Omental fat pad (tissue), 4 donors: ENCODE results near the gene ITGA1. TPM values are rescaled to one million over a fixed set of nuclear protein-coding genes. Genes with fewer than 3 reads are reported as not detected.

ENCODE experiments used
- ATAC-seq: fragments of 150-250 bp; one replicate; pipeline ENCODE4 v1.9.1; 2016; ENCODE audit warnings: mild to moderate bottlenecking, moderate library complexity; ENCODE audit not compliant: low FRiP score
- DNase-seq: peaks from one replicate; pipeline ENCODE4 v3.0.0-alpha.2; 2019; ENCODE audit warnings: low spot score
- CTCF ChIP-seq, 3 donors: fragments of 450-650 bp; IDR thresholded peaks; one replicate each; pipeline ENCODE4 v1.5.1; 2016 to 2017; ENCODE audit warnings: antibody characterized with exemption in 3 of 3, mild to moderate bottlenecking in 3 of 3, moderate library complexity in 2 of 3
- total RNA-seq, 4 donors: library from RNA; depleted of rRNA; stranded (reverse); fragments of >200 nt; gene quantifications; one replicate each; pipeline ENCODE4 v1.1.0, GENCODE V29; 2016

ITGA1 gene
- total RNA-seq, 4 donors from 2014 or later = 23.0 to 181 (median 55.0) TPM

DNA sequence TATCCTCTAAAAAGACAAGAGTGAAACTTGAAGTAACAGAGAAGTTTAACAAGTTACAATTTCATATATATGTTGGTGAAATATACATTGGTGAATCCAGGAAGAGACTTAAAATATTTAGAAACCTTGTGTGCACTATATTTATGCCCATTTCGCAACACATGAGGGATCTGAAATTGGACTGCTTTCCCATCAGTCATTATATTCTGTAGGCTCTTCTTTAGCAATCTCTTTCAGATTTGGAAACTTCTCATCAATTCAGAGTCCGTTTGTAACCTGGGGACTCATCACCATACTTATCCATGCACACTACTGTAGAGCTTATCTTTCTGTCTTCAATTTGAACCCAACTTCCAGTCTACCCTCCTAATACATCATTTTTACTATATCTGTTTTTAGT is 2.1 kb downstream of the ITGA1 start:
- TF ChIP-seq CTCF (IDR thresholded peaks at IDR 0.05) = no peak
- no peak for ATAC-seq
- no peak for DNase-seq

DNA sequence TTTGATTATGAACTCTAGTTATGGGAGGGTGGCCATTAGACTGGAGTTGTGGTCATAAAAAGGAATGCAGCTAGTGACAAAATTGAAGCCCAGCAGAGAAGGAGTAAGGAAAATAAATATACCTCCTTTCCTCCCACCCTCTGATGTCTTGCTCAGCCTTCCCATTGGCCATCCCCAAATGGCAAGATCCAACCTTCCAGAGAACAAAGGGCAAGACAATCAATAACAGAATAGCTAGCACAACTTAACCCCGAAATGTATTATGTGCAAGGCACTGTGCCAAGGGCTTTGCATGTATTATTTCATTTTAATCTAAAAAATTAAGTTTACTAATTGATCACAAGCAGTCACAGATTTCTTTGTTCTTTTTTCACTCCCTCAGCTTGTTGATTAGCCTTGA is 3.6 kb downstream of the ITGA1 start:
- ATAC-seq (no peak), DNase-seq (no peak)
- no peak for TF ChIP-seq CTCF (IDR thresholded peaks at IDR 0.05)

DNA sequence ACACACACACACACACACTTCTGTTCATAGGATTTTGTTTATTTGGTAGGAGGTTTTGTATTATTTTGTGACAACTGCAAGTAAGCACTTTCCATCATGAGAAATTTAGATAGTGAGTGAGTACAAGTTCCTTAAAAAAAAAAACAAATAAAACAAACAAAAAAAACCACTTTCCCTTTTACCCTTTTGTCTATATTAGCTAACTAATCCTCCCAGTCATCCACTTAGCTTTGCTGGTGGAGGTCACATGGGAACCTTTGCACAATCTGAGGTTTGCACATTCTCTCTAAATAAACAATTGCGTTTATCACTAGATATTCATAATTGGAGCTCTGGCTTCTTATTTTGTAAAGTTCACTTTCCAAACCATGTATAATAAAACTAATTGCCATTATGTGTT is 6.8 kb downstream of the ITGA1 start:
- no peak for DNase-seq
- no peak for TF ChIP-seq CTCF (IDR thresholded peaks at IDR 0.05)
- ATAC-seq = no peak

DNA sequence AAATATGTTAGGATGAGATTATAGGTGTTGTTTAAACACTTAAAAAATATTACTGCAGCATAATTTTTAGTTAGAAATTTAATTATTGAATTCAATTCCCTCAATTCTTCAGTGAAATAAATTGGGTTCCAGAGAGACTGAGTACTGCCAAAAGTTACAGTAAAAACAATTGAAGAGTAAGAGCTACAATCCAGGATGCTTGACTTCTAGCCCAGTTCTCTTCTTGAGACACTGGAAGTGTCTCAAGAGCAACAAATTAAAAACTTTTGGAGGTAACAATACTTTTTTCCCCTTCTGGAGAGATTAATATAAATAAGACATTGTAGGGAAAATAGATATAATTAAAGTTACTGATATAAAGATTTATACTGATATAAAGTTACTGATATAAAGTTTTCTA is 8.3 kb downstream of the ITGA1 start:
- no peak for TF ChIP-seq CTCF (IDR thresholded peaks at IDR 0.05)
- DNase-seq = no peak
- no peak for ATAC-seq

DNA sequence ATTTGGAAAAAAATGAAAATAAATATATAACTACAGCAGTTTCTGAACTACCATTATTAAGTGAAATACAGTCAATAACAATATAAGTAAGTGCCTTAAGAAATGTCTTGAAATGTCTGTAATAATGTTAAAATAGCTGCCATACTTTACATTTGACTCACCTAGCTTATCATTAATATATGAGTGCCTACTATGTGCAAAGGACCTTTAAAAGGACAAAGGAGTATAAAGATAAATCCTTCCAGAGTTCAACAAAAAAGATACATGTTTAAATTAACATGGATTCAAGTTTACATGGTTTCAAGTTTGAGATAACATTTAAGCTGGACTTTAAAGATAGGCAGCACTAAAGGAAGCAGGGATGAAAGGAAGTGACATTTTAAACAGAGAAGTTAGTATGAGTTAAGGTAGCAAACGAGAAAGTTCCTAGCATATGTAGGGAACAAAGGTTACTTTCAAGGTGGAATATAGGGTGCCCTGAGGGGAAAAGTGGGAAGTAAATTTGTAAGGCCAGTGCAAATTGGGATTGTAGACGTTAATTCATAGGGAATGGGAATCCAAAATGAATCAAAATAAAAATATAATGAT is 8.9 kb downstream of the ITGA1 start:
- DNase-seq = no peak
- no peak for TF ChIP-seq CTCF (IDR thresholded peaks at IDR 0.05)

DNA sequence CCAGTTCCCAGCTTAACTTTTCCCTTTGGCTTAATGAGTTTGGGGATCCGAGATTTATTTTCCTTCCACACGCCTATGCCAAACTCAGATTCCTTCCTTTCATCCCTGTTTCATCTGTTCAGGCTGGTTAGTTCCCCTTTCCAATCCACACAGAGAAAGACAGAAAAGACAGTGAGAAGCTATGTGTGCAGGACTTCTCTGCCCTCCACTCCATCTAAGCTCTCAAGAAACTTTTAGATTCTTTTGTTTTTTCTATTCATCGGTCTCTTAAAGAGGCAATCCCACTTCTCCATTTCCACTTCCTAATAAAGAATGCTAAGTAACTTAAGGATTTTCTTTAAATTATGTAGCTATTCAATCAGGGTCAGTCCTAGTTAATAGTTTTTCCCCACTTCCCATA is 11.2 kb downstream of the ITGA1 start:
- ATAC-seq = no peak
- DNase-seq = no peak
- TF ChIP-seq CTCF (IDR thresholded peaks at IDR 0.05) = no peak

More for the DNA sequence above, 8.9 kb downstream of the ITGA1 start:
- no peak for ATAC-seq

DNA sequence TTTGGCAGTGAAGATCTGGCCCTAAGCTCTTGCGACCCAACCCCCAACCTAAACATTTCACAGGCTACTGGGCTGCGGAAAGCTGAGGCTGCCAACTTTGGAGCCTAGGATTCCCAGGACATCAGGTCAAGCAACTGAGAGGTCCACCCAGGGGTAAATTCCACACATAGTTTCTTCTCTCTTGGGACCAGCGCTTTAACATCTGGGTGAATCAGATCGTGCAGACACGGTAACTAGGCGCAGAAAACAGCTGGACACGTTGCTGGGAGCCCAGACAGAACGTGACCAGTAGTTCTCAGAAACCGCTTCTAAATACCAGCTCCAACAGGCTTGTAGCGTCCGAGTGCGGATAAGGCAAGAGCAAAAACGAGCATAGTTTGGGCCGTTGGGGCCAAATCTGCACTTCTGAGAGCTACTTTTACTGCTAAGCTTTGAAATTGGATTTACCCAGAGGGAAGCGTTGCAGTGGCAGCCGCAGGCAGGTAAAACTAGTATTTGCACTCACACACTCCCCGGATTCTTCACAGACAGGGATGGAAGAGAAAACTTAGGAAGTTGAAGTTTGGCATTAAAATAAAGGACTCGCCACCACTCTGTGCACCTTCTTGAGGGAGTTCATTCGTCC is 11.8 kb downstream of the ITGA1 start:
- DNase-seq = no peak
- peak; percentile 57 for ATAC-seq
- no peak for TF ChIP-seq CTCF (IDR thresholded peaks at IDR 0.05)
